ENCODE measurements around the gene ARFGAP3.

The ARFGAP3 gene, protein sequence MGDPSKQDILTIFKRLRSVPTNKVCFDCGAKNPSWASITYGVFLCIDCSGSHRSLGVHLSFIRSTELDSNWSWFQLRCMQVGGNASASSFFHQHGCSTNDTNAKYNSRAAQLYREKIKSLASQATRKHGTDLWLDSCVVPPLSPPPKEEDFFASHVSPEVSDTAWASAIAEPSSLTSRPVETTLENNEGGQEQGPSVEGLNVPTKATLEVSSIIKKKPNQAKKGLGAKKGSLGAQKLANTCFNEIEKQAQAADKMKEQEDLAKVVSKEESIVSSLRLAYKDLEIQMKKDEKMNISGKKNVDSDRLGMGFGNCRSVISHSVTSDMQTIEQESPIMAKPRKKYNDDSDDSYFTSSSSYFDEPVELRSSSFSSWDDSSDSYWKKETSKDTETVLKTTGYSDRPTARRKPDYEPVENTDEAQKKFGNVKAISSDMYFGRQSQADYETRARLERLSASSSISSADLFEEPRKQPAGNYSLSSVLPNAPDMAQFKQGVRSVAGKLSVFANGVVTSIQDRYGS

GRCh38 chr22:42856865-42857704, at the start of gene ARFGAP3:
Gene ARFGAP3, minus strand, starts transcription at chr22:42857273. Its CDS starts 91 bp downstream, at chr22:42857182.
- H3K27ac ChIP-seq: peak within 1 kb of the TSS; percentile 80
- DNase-seq (ENCODE audit: low read depth, low spot score): no peak

DNA sequence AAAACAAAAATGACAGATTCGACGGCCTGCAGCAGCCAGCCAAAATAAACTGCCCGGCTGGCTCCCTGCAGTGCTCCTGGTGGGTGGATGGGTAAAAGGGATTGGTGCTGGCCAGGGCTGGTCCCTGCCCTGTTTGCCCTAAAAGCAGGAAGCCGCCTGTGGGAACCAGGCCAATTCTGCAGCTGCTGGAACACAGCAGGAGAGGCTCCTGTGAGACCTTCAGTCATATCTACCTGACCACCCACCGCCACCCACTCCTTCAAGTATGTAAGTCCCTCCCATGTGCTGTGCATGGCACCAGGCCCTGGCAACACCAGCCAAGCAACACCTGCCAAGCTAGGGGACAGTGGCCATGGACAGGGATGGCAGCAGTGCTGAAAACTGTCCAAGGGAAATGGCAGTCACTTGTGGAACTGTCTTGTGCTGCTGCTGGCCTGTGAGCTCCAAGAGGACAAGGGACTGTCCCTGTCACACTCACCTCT, 48.7 kb upstream of the ARFGAP3 start:
- no peak for DNase-seq (ENCODE audit: low read depth, low spot score)
- no peak overlapping the region for H3K27ac ChIP-seq

DNA sequence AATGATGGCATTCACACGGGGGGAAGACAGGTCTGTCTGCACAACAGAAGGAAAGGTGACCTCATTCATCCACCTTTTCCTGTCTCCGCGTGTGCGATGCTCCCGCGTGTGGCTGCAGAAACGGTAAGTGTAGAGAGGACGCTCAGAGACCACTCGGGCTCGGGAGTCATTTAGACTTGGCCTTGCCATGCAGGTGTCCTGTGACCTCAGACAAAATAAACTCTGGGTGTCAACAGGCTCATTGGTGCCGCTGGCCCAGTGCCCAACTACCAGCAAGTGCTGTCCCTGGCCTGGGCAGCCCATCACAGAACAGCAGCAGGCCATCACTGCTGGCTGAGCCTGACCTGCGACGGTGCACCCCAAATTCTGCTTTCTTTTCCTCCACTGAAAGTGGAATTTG, 48.1 kb upstream of the ARFGAP3 start:
- H3K27ac ChIP-seq: no peak overlapping the region
- DNase-seq (ENCODE audit: low read depth, low spot score): no peak

GRCh38 chr22:42904050-42904449, 47.0 kb upstream of the ARFGAP3 start:
- H3K27ac ChIP-seq: no peak overlapping the region
- no peak for DNase-seq (ENCODE audit: low read depth, low spot score)

DNA sequence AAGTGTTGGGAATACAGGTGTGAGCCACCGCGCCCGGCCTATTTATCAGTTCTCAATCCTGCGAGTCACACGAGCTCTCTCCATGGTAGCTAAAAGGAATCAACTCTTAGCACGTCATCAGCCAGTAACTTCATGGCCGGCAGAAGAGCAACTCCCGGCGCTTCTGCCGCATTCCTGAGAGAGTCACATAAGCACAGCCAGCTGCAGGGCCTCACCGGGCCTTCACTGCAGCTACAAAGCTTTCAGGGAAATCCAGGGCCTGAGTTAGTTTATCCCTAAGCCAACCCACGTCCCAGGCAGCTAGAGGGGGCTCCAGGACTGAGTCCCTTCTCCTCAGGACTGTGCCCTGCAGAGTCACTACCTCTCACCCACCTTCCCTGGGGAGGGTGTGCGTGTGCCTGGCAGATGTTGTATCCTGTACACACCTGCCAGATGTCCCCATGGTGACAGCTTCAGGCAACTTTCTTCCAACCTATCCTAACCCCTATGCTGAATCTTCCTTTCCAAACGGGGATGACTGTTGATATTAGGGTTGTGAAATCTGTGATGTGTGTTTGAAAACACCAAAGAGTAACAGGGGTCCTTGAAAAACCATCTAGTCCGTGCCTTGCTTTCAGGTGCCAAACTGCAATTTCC, 45.9 kb upstream of the ARFGAP3 start:
- no peak for DNase-seq (ENCODE audit: low read depth, low spot score)

DNA sequence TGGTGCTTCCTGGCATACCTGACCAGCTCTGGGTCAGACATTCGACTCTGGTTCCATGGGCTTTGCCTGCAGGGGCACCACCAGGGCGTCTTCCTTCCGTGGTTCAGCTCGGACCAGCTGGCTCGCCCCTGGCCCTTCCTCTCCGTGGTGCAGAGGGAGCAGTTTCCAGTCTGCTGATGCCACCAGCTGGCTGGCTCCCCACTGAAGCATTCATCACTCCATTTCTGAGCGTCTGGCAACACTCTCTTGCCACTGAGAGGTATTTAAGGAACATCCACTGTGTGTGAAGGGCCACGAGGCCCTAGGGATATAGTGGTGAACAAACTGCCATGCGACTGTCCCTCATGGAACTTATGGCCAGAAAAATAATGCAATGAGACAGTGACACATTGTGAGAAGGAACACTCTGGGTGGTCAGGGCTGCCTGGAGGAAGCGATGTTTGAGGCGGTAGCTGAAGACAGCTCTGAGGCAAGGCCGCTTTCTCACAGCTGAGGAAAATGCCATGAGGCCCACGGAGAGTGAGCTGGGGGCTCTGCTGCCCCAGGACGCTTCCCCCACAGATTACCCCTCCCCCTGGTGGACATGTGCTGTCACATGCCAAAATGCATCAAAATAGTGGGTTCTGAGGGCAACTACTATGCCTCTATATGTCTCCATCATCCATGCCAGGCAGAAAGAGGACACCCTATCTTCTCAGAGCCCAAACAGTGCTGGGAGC, 44.9 kb upstream of the ARFGAP3 start:
- no peak overlapping the region for H3K27ac ChIP-seq
- no peak for DNase-seq (ENCODE audit: low read depth, low spot score)

More for the DNA sequence above, 45.9 kb upstream of the ARFGAP3 start:
- no peak overlapping the region for H3K27ac ChIP-seq

GRCh38 chr22:42897960-42898359, 40.9 kb upstream of the ARFGAP3 start:
- no peak for DNase-seq (ENCODE audit: low read depth, low spot score)
- H3K27ac ChIP-seq: no peak overlapping the region

DNA sequence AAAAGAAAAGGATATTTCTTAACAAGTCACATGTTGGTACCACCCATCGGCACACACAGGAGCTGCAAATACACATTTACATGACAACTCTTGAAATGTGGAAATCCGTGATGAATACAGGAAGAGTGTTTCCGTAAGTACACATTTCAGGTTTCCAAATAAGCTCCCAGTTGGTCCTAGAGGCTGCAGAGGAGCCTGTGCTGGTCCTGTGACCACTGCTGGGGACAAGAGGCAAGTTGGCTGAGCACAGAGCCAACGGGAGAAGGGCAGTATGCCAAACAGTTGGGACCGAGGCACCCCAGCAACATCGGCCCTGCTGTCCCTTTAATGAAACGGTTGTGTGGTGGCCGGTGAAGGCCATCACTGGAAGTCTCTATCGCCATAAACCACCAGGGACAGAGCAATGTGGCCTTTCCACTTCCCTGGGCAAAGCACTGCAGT, 38.5 kb upstream of the ARFGAP3 start:
- no peak overlapping the region for H3K27ac ChIP-seq
- DNase-seq (ENCODE audit: low read depth, low spot score): no peak

- H3K27ac ChIP-seq: no peak overlapping the region
- no peak for DNase-seq (ENCODE audit: low read depth, low spot score)
These were observed 38.0 kb upstream of the ARFGAP3 start for GRCh38 chr22:42895087-42895486.

- no peak for DNase-seq (ENCODE audit: low read depth, low spot score)
- H3K27ac ChIP-seq: no peak overlapping the region
These were observed 36.5 kb upstream of the ARFGAP3 start for GRCh38 chr22:42893371-42894150.

- no peak overlapping the region for H3K27ac ChIP-seq
- DNase-seq (ENCODE audit: low read depth, low spot score): no peak
These were observed 35.7 kb upstream of the ARFGAP3 start for GRCh38 chr22:42892571-42893316.

DNA sequence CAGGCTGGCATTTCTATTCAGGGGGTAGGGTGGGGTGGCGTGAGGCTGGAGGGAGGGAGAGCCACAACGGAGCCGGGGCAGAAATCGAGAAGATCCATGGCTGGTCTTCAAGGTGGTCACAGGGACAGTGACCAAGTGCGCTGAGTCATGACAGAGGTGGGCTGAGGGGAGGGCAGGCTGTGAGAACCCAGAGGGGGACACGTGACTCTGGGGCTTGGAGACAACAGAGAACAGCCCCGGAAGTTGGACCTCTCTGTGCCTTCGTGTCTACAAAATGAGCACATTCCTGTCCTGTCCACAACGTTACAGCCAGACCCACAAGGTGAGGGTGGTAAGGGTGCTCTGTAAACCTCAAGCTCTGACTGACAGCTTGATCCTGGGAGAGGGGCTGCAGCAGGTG, 35.1 kb upstream of the ARFGAP3 start:
- no peak overlapping the region for H3K27ac ChIP-seq
- DNase-seq (ENCODE audit: low read depth, low spot score): no peak

GRCh38 chr22:42891696-42892095, 34.6 kb upstream of the ARFGAP3 start:
- H3K27ac ChIP-seq: no peak overlapping the region
- no peak for DNase-seq (ENCODE audit: low read depth, low spot score)

GRCh38 chr22:42891008-42891407, 33.9 kb upstream of the ARFGAP3 start:
- no peak overlapping the region for H3K27ac ChIP-seq
- no peak for DNase-seq (ENCODE audit: low read depth, low spot score)

DNA sequence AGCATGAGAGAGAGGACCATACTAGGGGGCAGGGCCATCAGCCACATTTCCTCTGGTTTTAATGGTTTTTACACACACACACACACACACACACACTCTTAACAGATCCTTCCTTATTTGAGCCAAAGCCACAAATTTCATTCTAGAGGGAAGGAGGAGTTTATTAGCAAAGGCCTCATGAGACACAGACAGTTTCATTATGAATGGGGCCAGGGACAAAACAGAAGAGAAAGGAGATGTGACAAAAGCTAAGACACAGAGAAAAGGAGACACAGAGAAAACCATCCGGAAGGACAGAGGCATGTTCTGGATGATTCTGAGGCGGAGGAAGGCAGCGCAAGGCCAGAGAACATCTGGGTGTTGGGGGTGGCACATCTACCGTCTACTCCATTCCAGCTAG, 32.2 kb upstream of the ARFGAP3 start:
- DNase-seq (ENCODE audit: low read depth, low spot score): no peak
- no peak overlapping the region for H3K27ac ChIP-seq

DNA sequence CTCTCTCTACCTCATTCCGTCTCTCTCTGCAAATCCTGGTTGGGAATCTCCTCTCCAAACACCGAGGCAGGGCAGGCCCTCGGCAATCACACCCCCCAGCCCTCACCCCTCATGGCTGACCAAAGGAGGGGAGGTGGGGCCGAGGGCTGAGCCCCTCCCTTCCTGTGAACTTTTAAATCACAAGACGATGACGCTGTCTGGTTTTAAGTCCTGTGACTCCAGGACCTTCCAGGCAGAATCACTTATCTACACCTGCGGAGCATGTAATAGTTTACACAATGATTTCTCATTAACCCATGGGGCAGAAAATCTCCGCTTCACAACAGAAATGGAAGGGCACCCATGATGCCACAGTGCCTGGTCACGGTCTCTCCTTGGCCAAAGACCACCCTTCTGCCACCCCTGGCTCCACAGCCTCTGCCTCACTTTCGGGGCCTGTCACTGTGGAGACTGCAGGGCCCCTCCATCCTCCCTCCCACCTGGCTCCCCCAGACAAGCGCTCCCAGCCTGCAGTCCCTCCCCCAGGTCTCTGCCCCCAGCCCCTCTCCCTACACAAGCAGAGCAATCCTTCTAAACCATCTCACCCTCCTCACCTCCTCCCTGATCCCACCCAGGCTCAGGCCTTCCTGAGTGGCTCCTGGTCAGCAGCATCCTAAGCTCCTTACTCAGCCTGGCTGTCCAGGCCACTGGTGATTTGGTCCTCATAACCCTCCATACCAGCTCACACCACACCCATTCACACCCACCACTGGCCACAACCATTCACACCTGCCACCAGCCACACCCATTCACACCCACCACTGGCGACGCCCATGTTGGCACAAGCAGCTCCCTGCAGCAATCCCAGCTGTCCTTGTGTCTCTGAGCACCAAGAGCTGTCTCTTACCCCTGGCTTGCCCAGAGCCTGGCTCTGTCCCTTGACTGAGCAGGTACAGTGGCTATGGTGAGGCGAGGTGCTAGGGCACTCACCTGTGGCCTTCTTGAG, 30.7 kb upstream of the ARFGAP3 start:
- DNase-seq (ENCODE audit: low read depth, low spot score): no peak
- H3K27ac ChIP-seq: no peak overlapping the region

- DNase-seq (ENCODE audit: low read depth, low spot score): no peak
- H3K27ac ChIP-seq: no peak overlapping the region
These were observed 30.0 kb upstream of the ARFGAP3 start for GRCh38 chr22:42887120-42887519.

Measured in epithelial cell of prostate (primary cell).